NCI-H526 treated with DMSO at 0.1 percent for 48 hours (cell line): ENCODE measurements around the gene SLC9A6.
A peak's percentile ranks its signal among the peaks of the same experiment; 100 is the strongest.

ENCODE experiments used
- DNase-seq: peaks from one replicate; lab custom pipeline; 2025; lab: John Stamatoyannopoulos, UW

Gene SLC9A6

DNA sequence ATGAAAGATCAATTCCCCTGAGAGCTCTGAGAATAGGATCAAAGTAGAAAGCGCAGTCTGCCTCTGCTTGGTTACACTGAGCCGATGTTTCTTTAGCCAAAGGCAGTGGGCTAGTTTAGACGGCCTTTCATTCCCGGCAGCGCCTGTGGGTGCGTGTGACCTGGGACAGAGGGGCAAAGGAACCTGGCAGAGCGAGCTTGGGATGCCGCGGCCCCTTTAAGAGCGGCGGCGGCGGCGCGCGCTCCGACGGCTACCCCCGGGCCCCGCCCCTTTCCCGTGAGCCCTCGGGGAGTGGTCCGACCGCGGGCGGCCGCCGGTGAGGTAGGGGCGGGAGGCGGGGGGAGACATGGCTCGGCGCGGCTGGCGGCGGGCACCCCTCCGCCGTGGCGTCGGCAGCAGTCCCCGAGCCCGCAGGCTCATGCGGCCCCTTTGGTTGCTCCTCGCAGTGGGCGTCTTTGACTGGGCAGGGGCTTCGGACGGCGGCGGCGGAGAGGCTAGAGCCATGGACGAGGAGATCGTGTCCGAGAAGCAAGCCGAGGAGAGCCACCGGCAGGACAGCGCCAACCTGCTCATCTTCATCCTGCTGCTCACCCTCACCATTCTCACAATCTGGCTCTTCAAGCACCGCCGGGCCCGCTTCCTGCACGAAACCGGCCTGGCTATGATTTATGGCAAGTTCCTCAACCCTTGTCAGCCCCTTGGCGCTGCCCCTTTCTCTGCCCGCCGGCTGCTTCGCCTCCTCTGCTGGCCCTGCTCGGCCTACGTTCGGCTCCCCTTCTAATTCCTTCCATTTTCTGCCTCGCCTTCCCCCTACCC, at the start of gene SLC9A6:
Gene SLC9A6 (plus strand): TSS at position 279 of the 816 bp plus-strand sequence. CDS start 224 bp downstream, at position 503.
- DNase-seq, result peak; percentile 63

DNA sequence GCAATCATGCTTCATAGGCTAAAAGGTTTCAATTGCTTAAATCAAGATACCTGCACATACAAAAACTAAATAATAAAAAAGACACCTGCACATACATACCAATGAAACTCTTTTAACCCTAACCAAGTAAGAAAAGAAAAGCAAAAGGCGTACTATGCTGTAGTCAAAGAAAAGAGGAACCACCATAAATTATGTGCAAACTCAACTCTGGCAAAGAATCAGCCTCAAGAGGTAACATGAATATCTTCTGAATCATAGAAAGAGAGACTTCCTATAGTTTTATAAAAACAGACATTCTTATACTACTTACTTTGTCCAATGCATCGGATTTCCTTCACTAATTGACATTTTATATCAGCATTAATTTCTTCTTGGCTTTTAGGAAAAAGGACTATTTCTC, 40.7 kb upstream of the SLC9A6 start:
- DNase-seq, result no peak

DNA sequence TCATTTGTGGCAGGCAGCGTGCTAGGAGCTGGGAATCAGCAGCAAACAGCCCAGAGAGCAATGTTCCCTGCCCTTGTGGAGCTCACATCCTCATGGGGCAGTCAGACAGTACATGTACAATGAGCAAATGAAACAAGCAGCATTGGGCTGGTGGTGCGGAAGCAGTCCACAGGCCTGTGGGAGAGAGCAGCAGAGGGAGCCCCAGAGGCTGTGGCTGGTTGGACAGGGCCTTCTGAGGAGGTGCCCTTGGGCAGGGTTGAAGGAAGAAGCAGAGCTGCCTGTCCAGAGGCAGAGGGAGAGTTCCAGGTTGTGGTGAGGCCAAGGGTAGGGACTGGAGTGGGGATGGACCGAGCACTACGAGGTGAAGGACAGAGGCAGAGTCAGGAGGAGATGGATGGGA, 33.9 kb upstream of the SLC9A6 start:
- no peak for DNase-seq

DNA sequence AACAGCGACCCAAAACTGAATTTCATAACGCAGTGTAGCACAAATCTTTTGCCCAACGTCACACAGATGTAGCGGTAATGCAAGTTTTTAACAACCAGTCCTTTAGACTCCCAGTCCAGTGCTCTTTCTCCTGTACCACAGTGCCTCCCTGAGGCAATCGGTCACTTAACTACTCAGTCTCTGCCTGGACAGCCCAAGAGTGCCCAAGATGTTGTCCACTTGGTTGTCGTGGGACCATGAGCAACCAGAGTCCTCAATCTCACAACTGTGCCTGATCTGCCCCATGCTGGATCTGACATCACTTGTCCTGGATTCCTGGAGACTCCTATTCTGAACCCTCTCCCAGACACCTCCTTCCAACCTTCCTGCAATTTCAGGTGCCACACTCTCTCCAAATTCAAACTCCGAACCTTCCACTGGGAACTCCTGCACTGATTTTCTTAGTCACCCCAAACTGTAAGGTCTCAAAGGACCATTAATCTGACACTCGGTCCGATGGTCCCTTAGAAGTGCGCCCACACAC, 12.1 kb upstream of the SLC9A6 start:
- DNase-seq, result no peak

DNA sequence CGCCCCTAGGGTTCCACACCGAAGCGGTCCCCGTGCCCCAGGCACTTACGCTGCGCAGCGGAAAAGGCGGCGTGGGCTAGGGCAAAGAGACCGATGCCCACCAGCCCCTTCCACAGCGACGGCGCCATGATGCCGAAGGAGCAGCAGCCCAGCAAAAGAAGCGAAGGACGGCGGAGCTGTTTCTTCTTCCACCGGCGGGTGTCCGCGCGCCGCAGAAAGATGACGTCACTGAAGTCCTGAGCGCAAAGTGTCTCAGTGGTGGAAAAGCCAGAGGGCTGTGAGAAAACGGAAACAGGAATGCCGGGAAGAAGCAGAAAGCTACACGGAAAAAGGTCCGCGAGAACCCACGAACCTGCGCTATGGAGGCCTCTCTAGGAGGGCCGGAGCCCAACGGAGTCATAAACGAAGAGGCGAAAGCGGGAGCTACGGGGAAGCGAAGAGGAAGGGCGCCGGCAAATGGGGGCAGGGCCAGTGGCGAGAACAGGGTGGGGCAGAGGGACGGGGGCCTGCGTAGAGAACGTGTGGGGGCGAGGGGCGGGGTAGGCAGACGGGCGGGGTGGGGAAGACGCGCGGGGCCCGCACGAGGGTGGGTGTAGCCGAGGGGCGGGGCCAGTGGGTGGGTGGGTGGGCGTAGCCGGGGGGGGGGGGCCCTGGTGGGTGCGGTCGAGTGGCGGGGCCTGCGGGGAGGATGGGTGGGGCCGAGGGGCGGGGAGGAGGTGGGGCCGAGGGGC, 11.5 kb upstream of the SLC9A6 start, which contains the start of gene MMGT1:
Gene MMGT1 (minus strand): TSS at position 441 of the 731 bp plus-strand sequence. CDS start 313 bp downstream, at position 128.
- DNase-seq, result peak; percentile 85

DNA sequence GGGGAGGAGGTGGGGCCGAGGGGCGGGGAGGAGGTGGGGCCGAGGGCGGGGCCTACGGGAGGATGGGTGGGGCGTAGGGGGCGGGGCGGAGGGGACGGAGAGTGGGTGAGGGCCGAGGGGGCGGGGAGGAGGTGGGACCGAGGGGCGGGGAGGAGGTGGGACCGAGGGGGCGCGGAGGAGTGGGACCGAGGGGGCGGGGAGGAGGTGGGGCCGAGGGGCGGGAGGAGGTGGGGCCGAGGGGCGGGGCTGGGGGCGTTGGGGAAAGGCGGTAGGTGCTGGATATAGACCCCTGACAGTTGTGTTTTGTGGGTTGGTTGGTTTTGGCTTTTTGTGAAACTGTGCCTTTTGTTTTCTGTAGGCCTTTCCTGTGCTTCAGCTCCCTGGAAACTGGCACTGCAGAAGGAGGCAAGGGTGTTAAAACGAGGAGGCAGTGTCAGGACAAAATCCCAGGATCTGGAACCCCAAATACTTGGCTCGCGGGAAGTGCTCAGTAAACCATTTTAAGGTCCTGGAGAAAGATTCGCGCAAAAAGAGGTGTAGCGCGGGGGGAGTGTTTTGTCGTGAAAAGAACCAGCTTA, 10.9 kb upstream of the SLC9A6 start:
- DNase-seq, result peak; percentile 28

DNA sequence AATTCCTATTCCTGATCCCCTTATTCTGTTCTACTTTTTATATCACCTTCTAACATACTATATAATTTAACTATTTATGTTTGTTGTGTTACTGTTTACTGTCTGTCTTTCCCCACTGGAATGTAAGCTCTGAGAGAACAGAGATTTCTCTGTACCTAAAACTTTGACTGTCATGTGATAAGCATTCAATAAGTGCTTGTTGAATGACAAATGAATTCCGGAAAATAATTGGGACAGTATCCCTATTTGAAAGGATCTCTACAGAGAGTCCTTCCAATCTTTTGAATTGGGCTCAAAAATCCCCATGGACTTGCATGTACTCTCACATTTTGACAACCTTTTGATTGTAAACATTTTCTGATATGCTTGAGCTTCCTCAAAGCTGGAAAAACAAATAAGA, 9.8 kb upstream of the SLC9A6 start:
- no peak for DNase-seq

DNA sequence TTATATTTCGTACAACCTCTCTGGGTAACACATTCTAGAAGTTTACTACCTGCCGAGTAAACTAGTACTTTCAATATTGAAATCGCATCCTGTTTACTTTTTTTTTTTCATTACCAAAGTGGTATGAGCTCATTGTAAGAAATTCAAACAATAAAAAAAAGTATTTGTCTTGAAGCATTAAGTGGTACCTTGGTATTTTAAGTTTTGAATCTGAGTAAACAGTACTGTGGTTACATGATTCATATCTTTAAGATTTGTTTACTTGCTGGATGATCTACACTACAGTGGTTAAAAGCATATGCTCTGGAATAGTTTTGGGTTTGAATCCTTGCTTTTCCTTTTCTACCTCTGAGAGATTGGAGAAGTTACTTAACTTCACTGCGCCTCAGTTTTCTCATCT, 7.6 kb upstream of the SLC9A6 start:
- no peak for DNase-seq

DNA sequence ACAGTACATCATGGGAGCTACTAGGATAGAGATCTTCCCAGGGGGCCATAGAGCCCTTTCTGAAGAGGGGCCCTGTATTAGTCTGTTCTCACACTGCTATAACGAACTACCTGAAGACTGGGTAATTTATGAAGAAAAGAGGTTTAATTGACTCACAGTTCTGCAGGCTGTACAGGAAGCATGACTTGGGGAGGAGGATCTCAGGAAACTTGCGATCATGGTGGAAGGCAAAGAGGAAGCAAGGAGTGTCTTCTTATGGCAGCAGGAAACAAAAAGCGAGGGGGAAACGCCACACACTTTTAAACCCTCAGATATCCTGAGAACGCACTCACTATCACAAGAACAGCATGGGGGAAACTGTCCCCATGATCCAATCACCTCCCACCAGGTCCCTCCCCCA, 4.2 kb upstream of the SLC9A6 start:
- no peak for DNase-seq

DNA sequence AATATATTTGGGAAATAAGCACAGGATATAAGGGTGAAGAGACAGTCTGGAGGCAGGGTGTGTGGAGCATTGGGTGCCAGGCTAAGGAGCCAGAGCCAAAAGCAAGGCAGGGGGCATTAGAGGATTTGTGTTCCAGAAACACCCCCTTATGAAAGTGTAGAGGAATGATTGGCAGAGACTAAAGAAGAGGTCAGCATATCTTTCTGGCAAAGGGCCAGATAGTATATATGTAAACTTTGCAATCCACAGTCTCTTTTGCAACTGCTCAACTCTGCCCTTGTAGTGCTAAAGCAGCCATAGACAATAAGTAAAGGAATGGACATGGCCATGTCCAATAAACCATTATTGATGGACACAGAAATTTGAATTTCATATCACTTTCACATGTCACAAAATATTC, 3.6 kb upstream of the SLC9A6 start:
- no peak for DNase-seq

DNA sequence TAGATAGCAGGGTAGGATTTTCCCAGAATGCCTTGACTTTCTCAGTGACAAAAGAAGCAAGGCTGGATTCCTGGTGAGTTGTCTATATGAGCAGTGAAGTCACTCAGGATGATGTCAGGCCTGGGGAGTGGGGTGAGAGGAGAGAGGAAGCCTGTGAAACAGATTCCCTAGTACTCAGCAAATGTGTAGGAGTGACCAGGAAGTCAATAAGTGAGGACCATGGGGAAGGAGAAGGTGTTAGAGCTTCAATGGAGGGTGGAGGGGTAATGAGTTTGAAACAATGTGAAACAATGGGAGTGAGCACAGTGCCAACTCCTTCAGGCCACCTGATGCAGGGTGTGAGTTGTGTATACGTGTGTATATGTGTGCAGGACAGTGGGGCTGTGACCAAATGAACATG, 2.4 kb upstream of the SLC9A6 start:
- DNase-seq, result no peak

DNA sequence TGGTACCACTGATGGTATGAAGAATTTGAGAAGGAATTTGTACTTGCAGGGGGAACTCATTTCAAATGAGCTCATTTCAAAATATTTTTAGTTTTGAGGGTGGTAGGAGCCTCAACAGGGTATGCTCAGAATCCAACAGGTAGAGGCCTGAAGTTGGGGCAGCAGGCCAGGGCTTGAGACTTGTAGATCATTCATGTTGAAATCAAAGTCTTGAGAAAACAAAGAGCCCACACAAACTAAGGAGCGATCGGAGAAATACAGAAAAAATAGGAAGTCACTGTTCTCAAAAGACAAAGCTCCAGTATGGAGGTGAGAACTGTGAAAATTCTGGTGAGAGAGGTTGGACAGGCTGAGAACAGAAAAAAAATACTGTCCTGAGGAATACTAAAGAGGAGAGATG, 979 bp upstream of the SLC9A6 start:
- DNase-seq, result no peak

DNA sequence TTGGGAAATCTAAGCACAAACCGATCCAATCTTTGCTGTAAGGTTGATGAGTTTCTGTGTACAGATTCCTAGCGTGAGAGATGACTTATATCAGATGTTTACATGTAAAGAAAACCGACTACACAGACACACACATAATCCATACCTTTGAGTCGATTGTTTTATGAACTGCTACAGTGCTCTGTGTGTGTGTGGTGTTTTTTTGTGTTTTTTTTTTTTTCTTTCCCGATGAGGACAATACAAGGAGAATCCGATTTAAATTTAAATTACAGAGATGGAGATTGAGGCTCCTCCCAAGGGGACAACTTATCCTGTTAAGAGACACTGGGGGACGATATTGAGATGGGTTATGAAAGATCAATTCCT, 461 bp upstream of the SLC9A6 start:
- DNase-seq, result no peak

DNA sequence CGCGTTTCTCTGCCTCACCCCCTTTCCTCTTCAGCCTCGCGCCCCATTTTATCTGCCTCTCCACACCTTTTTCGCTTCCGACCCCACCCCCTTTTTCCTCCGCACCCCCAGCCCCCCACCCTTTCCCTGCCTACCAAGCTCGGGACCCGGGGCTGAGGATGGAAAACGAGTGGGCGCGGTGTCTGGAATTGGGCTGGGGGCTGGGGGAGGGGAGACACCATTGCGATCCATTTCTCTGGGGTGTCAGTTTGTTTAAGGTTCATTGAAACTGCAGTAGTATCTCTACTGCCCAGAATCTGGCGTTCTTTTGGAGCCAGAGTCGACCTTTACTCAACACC, 707 bp downstream of the SLC9A6 start:
- no peak for DNase-seq

DNA sequence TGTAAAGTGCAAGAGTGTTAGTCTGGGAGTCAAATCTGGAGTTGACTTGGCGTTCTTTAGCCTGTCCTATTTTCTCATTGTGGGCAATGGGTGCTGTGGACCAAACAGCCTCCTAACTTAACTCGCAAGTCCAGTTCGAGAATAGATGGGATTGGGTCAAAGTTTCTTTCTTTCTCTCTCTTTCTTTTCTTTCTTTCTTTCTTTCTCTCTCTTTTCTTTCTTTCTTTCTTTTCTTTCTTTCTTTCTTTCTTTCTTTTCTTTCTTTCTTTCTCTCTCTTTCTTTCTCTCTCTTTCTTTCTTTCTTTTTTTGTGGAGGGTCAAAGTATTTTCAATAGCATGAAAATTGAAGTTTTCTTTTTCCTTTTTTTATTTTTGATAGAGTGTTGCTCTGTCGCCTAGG, 3.0 kb downstream of the SLC9A6 start:
- DNase-seq, result no peak

DNA sequence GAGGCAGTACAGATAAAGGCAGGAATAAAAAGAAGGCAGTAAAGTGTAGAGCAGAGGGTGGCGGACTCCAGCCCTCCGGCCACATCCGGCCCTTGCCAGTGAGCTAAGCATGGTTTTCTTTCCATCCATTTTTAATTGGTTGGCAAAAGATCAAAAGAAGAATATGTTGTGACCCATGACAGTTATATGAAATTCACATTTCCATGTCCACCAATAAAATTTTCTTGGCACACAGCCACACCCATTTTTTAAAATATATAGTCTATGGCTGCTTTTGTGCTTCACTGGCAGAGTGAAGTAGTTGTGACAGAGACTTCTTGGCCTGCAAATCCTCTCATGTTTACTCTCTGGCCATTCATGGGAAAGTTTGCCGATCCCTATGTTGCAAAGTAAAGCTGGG, 29.8 kb downstream of the SLC9A6 start:
- DNase-seq, result no peak

DNA sequence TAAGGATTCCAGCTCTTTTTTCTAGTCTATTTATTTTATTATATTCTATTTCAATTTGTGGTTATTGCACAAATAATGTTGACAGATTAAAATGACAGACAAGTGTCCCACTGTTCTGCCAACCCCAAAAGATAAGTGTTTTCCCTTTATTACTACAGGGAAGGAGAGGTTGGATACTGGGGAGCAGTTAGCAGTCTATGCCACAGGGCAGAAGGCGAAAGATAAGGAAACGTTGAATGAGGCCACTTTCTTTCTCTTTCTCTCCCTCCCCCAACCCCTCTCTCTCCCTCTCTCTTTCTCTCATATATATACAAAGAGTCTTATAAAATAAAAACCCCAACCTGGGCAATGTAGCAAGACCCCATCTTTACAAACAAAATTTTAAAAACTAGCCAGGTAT, 31.6 kb downstream of the SLC9A6 start:
- no peak for DNase-seq

DNA sequence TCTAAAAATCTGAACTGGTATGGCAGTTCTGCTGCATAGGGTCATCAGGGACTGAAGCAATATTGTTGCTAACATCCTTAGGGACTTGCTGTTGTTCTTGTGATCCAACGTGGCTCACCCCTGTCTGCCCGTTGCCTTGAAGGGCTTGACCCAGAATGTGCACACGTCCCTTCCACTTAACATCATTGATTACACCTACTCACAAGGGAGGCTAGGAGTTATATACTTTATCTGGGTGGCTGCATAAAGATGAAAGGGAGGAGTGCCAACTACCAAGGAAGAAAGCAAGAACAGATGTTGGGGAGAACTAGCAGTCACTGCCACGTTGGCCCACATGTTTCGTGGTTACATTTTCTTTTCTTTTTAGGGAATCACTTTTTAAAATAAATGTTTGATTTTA, 34.0 kb downstream of the SLC9A6 start:
- DNase-seq, result no peak

DNA sequence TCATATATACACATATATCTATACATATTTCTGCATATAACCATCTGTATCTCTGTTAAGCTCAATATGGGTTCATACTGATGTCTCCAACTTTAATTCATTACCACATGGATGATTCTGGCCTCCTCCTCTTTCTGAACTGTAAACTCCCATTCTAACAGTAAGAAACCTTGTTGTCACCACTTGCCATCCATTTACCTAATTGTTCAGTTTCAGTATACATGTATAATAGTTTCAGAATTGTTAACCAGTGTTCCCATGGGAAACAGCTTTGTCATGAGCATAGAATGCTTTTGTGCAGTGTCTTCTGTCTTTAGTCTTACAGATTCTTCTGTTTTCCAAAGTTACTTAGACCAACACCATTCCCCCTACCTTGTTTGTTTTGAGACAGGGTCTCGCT, 35.9 kb downstream of the SLC9A6 start:
- DNase-seq, result no peak

DNA sequence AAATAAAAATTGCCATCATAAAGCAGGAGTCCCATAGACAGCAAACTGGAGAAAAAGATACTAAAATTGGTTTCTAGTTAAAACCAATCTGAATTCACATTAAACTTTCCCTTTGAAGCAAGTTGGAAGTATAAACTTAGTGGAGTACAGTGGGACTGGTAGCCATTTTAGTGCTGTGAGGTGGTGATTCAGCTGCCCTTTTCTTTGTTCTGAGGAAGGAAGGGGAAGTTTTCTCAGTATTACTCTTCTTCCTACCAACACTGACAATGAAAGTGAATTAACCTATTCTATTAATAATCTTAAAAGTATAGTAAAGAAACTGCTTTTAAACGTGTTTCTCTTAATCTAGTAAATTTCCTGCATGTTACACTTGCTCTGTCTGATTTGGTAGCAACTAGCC, 36.7 kb downstream of the SLC9A6 start:
- no peak for DNase-seq

DNA sequence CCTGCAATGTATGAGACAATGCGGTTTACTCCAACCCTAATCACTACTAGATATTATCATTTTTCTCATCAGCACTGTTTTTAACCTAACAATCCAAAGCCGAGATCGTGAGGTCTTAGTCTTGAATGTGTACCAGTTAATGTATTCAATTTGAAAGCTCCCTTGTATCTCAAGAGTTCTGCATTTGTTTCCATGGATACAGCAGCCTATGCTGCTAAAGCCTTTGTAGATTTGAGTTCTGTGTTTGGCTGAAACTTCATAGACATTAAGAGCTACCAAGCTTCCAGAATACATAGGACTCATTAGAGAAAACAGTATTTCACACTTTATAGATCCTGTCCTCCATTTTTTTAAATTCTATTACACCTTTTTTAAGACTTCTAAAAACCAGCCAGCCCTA, 39.9 kb downstream of the SLC9A6 start:
- DNase-seq, result no peak

DNA sequence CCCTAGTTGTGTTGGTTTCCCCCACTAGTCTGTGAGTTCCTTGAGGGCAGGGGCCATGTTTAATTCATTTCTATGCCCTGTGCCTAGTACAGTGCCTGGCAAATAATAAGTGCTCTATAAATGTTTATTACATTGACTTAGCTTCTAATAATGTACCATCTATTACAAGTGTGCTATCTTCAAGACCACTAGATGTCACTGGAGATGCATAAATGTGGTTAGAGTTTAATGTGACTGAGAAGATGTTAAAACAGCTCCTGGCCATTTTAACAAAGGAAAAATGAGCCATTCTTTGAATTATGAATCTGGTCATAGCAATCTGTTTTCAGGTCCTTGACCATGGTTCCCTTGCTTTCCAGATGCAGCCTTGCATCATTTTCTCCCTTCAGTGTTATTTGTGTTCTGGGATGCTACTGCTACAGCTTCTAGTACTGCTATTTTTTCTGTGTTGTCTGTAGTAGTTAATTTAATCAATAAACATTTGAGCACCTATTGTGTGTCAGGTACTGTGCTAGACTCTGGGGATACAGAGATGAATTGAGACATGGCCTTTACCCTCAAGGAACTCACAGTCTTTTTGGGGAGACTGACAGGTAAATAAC, 43.2 kb downstream of the SLC9A6 start:
- no peak for DNase-seq

DNA sequence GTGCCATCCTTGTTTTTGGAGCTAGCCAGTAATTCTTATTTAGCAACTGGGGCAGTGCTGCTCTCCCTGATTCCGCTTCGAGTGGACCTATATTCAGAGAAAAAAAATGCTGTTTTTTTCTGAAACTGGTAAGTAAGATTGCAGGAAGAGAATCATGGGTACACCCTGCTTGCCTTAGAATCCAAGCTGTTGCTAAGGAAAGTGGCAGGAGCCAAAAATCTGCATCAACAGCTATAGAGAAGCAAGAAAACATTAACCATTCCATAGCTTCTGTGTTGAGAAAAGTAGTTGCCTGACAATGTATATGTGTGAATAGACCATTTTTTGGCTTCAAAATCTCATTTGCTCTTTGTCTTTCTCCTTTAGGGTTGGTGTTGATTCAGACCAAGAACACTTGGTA, 44.5 kb downstream of the SLC9A6 start:
- DNase-seq, result no peak
